ENCODE results near the gene CEACAM6.
A peak's percentile ranks its signal among the peaks of the same experiment; 100 is the strongest.

The CEACAM6 gene

DNA sequence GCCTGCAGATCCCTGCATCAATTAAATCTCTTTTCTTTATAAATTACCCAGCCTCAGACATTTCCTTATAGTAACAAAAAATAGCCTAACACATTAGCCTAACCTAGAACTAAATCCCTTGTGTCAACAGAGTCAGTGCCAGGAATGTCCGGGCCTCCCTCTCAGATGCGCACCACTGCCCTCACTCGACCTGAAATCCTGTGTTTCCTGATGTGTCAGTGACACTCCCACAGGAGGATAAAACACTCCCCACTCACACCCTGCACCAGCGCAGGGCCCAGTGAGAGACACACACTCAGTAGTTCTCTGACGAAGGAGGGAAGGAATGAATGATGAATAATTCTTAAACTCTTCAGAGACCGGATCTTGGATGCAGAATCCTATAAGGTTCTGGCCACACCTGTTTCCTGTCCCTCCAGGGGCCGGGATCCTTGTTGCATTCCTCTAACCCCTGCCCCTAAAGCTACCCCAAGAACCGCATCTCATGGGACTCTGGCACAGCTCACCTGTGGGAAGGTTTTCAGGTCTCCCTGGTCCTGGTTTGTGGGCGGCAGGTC is 44.2 kb downstream of the CEACAM6 start:
- peak; percentile 93 for DNase-seq

DNA sequence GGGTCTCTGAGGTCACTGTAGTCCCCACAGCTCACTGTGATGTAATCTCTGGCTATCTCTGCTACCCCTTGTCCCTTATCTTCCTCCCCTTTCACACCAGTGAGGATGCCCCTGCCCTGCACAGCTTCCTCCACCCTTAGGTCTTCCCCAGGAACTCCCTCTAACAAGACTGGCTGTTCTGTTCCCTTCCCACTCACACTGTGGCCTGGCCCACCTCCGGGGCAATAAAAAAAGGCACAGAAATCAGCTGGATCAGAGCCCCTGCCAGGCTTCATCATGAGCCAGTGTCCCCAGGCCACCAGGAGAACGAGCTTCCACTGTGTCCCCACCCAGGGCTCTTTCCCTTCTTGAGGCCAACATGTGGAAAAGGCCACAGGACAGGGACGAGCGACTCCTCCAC is 45.7 kb downstream of the CEACAM6 start:
- DNase-seq, result no peak

DNA sequence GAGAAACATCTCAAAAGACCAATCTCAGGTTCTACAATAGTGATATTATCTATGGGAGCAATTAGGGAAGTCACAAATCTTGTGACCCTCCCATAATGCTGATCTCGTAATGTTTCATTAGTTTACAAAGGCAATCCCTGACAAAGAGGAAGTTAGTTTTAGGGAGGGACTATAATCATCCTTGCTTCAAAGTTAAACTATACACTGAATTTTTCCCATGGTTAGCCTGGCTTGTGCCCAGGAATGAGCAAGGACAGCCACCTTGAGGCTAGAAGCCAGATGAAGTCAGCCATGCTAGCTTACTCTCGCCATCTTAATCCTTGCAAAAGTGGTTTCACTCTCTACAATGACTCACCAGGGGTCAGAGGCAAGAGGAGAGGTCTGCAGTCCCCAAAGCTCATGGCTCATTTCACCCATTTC is 46.5 kb downstream of the CEACAM6 start:
- no peak for DNase-seq

DNA sequence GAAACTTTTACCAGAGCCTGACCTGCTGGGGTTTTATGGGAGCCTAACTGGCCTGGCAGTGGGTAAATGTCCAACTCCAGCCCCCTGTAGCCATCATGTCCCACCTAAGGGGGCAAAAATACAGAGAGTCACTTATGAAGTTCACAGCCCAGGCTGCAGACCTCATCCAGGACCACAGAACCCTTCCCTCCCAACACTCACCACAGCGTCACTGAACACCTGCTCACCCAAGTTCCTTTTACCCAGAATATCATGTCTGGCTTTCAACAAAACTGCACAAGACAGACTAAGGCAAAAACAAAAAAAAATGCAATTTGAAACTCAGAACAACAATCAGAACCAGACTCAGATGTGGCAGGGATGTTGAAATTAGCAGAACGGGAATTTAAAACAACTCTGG is 47.4 kb downstream of the CEACAM6 start:
- no peak for DNase-seq

DNA sequence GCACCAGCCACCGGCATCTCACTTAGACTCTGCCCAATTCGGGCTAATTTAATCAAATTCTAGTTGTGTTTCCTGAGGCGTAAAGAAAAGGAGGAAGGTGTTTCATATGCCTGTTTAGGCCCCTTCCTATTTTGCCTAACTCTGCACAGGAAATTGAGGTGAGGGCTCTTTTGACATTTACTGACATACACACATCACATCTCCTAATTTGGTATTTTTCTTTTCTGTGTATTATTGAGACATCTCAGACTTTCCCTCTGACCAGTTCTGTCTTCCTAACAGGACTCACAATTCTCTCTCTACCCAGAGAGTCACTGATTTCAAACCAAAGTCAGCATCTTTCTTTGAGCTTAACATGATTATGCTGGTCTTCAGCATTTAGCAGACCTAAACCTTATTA is 49.0 kb downstream of the CEACAM6 start:
- no peak for DNase-seq

DNA sequence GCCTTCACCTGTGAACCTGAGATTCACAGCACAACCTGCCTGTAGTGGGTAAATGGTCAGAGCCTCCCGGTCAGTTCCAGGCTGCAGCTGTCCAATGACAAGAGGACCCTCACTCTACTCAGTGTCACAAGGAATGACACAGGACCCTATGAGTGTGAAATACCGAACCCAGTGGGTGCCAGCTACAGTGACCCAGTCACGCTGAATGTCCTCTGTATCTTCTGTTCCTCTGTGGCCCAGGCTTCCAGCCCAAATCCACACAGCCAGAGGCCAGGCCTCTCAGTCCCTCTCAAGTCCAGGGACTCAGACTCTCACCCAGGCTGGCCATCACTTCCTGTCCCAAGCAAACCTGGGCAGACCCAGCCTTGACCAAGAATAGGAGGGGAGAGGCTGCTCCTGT is 51.8 kb downstream of the CEACAM6 start:
- no peak for DNase-seq

DNA sequence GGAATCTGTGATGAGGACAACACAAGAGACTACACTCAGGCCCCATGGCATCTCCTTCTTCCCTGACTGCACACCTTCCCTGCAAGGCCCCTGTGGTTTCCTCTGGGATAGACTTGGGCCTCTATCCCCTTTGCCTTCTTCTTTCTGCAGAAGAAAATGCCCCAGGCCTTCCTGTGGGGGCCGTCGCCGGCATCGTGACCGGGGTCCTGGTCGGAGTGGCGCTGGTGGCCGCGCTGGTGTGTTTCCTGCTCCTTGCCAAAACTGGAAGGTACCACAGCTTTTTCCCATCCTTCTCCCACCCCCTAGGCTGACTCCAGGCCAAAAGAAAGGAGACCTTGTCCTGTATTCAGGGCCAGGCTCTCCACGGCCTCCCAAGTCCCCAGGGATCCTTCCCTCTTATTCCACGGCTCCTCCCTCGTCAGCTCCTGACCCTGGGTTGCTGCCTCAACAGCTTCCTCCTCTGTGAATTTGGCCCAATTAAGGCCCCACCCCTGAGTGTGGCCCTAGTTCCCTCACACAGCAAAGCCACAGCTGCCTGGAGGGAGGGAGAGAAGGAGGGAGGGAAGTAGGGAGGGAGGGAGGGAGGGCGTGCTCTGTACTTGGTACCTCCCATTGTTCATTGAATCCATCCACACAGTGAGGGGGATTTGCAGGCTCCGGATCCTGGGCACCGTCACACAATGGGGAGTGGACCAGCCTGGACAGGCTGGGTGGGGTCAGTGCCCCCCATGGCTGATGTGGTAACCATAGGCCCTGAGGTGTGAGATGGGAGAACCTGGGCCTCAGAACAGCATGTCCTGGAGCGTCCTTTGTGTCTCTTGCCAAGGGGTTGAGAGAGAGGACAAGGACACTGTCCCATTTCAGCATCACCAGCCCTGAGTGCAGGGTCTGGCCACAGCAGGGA is 53.6 kb downstream of the CEACAM6 start:
- no peak for DNase-seq

DNA sequence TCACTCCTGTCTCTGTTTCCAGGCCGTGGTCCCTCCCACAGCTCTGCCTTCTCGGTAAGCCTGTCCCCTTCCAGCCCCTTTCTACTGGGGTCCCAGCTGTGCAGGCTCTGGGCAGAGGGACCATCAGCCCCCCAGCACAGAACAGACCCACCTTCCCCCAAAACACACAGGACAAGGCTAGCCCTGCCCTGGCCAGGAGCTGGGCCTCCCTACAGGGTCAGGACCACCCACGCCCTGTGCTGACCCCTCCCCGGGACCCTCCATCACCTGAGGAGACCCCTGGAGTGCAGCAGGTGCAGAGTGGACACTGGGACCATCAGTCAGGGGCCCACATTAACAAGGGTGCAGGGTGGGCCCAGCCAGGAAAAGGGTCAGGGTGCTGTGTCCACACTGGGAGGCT is 55.0 kb downstream of the CEACAM6 start:
- DNase-seq, result no peak

DNA sequence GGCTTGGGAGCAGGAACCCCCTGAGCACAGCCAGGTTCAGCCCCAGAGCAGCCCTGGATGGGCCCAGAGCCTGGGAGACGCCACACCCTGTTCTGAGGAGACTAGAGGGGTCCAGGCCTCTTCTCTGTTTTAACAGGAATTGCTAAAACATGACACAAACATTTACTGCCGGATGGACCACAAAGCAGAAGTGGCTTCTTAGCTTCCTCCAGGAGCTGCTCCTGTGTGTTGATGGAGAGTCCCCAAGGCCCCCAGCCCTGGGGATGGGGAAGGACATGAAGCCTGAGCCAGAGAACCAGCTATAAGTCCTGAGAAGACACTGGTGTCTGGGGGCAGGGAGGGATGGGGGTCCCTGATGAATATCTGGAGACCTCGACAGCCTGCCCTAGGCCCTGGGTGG is 55.7 kb downstream of the CEACAM6 start:
- no peak for DNase-seq

DNA sequence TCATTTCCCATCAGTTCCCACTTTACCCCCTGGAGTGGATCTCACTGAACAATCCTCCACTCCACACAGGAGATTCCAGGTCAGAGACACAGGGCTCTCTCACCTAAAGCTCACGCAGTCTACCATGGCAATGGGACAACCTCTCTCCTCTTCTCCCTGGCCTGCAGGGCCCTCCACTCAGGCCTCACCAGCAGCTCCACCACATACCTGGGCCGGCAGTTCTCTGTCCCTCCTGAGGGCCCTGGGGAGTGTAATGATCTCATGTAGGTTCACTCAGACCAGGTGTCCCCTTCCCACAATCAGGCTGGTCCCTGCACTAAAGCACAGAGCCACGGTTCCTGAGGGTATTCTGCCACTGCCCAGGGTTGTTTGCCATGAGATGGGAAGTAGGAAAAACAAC is 56.7 kb downstream of the CEACAM6 start:
- DNase-seq, result no peak

DNA sequence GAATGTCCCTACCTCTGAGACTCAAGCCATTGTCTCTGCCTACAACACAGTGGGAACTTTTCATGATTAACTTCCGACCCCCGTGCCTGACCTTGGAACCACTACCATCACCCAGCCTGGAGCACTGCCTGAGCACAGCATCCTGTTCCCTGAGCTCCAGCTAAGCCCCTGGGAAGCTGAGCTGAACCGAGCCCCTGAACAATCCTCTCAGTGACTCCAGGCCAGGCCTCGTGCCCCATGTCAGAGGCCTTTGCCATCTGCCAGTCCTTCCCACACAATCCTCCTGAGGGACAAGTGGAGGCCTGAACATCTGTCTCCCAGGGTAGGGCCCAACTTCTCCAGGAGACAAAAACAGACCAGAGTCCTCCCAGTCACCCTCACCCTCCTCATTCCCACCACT is 58.6 kb downstream of the CEACAM6 start:
- no peak for DNase-seq

DNA sequence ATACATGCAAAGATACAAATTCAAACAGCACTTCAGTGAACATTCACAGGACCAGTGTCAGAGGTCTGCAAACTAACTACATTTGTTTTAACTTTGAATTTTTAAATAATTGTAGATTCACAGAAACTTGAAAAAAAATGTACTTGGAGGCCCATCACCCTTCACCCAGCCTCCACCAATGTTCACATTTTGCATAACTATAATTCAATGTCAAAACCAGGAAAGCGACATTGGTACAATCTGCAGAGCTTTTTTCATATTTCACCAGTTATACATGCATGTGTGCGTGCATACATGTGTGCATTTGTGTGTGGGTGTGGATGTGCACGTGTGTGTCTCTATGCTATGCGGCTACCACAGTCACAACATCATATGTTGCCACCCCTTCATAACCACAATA is 60.0 kb downstream of the CEACAM6 start:
- no peak for DNase-seq

DNA sequence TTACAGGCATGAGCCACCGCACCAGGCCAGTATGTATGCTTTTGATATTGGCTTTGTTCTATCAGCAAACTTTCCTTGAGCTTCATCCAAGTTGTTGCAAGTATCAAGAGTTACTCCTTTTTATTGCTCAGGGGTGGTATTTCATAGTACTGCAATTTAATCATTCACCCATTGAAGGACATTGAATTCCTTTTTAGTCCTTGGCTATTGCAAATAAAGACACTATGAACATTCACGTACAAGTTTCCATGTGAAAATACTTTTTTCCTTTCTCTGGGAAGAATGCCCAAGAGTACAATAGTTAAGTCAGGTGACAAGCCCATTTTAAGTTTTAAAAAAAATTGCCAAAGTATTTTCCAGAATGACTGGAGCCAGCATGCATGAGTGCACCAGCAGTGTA is 61.4 kb downstream of the CEACAM6 start:
- DNase-seq, result no peak

DNA sequence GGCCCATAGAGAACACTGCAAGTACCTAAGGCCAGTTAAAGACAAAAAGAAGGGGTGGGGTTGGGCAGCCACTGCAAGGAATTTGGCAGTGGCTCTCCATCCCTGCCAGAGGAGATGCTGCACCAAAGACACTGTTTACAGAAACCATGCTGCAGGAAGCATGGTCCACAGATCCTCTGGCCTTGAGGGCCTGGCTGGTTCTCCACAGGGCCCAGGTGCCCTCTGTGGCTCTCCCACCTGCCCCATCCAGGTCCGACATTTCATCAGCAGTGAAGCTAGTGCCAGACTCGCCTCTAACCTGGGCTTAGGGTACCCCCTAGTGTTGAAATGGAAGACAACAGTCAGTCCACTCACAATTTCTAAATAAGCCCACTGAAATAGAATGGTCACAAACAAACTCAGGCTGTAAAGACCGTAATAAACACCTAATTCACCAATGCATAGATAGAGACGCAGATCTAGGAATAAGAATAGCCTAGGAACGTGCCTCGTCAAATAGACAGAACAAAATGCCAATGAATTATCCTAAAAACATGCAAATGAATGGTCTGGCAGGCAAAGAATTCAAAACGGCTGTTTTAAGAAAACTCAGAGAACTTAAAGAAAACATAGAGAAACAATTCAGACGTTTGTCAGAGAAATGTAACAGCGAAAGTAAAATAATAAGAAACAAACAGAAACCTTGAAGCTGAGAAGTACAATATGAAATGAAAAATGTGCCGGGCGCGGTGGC is 65.8 kb downstream of the CEACAM6 start:
- peak; percentile 90 for DNase-seq

All from DMS53 (cell line).